SK-N-MC (cell line): ENCODE data around the gene PPP1R12B.
"Not testable (repeated sequence)": the region's sequence is repeated elsewhere in the genome, so short reads cannot be mapped to it uniquely, and the experiment has no call there.

Source experiments
- DNase-seq: peaks from one replicate; pipeline ENCODE4 v3.0.0-alpha.2; 2011; ENCODE audit warnings: low read depth, low spot score
- H3K27ac ChIP-seq: fragments of 200-600 bp; sonication (generic); 2 replicates; pipeline ENCODE4 v1.5.1; 2016; ENCODE audit warnings: mixed run types
- H3K36me3 ChIP-seq: fragments of 200-600 bp; sonication (generic); 2 replicates; pipeline ENCODE4 v1.6.1; 2017; ENCODE audit warnings: antibody characterized with exemption, low read length, mixed read lengths; ENCODE audit not compliant: insufficient read depth
- H3K4me3 ChIP-seq: fragments of 200-600 bp; sonication (generic); 2 replicates; pipeline ENCODE4 v1.5.1; 2016
- H3K9ac ChIP-seq: fragments of 200-600 bp; sonication (generic); 2 replicates; pipeline ENCODE4 v1.8.0; 2017; ENCODE audit warnings: mixed run types, mixed read lengths; ENCODE audit not compliant: insufficient read length
- H3K9me3 ChIP-seq: fragments of 200-600 bp; sonication (generic); 2 replicates; pipeline ENCODE4 v1.6.1; 2017; ENCODE audit warnings: low read depth, mild to moderate bottlenecking, antibody characterized with exemption, low read length, moderate library complexity, mixed read lengths
- EZH2 ChIP-seq: fragments of 200-600 bp; sonication (generic); IDR thresholded peaks from one replicate; pipeline ENCODE4 v1.6.1; 2017; ENCODE audit warnings: antibody characterized with exemption
- FOXP2 ChIP-seq: optimal IDR thresholded peaks from 2 replicates; pipeline ENCODE3; 2011; ENCODE audit warnings: mild to moderate bottlenecking, moderate library complexity; ENCODE audit not compliant: insufficient read depth; ENCODE audit errors: extremely low read length, control extremely low read depth
- POLR2AphosphoS5 ChIP-seq: IDR thresholded peaks from 2 replicates; pipeline ENCODE4 v1.6.1; 2012; ENCODE audit warnings: mild to moderate bottlenecking, low read depth, low read length, borderline replicate concordance

The PPP1R12B gene

GRCh38 chr1:202416641-202417040, 68.1 kb downstream of the PPP1R12B start:
- DNase-seq: no peak
- no peaks in the 10 kb centered on the region for H3K36me3 ChIP-seq
- TF ChIP-seq POLR2AphosphoS5 (no peak), EZH2 (no peak), FOXP2 (no peak)
- H3K9ac ChIP-seq: no peak overlapping the region
- H3K4me3 ChIP-seq: no peak overlapping the region
- H3K9me3 ChIP-seq: no peaks in the 10 kb centered on the region
- H3K27ac ChIP-seq: no peak overlapping the region

- not testable (repeated sequence) for H3K4me3 ChIP-seq, H3K36me3 ChIP-seq, DNase-seq, H3K9ac ChIP-seq, H3K27ac ChIP-seq, H3K9me3 ChIP-seq
Measured at GRCh38 chr1:202417141-202417540, 68.6 kb downstream of the PPP1R12B start.

GRCh38 chr1:202417762-202418201, 69.3 kb downstream of the PPP1R12B start:
- H3K36me3 ChIP-seq, H3K27ac ChIP-seq, H3K9ac ChIP-seq, H3K9me3 ChIP-seq, H3K4me3 ChIP-seq, DNase-seq: not testable (repeated sequence)

GRCh38 chr1:202419731-202420130, 71.2 kb downstream of the PPP1R12B start:
- H3K27ac ChIP-seq, H3K36me3 ChIP-seq, H3K9ac ChIP-seq, H3K9me3 ChIP-seq, H3K4me3 ChIP-seq, DNase-seq: not testable (repeated sequence)

- H3K9ac ChIP-seq, DNase-seq, H3K4me3 ChIP-seq, H3K9me3 ChIP-seq, H3K27ac ChIP-seq, H3K36me3 ChIP-seq: not testable (repeated sequence)
Measured at GRCh38 chr1:202420422-202421094, 72.1 kb downstream of the PPP1R12B start.

GRCh38 chr1:202422709-202423108, 74.2 kb downstream of the PPP1R12B start:
- not testable (repeated sequence) for DNase-seq

GRCh38 chr1:202424260-202424659, 75.8 kb downstream of the PPP1R12B start:
- not testable (repeated sequence) for DNase-seq, H3K9ac ChIP-seq, H3K36me3 ChIP-seq, H3K27ac ChIP-seq, H3K9me3 ChIP-seq, H3K4me3 ChIP-seq

More at GRCh38 chr1:202422709-202423108, 74.2 kb downstream of the PPP1R12B start:
- not testable (repeated sequence) for H3K36me3 ChIP-seq, H3K9ac ChIP-seq, H3K9me3 ChIP-seq, H3K27ac ChIP-seq, H3K4me3 ChIP-seq

- H3K9ac ChIP-seq: not testable (repeated sequence)
Measured at GRCh38 chr1:202430111-202430510, 81.6 kb downstream of the PPP1R12B start.

GRCh38 chr1:202432338-202432737, 83.8 kb downstream of the PPP1R12B start:
- DNase-seq, H3K9me3 ChIP-seq, H3K36me3 ChIP-seq, H3K4me3 ChIP-seq, H3K9ac ChIP-seq, H3K27ac ChIP-seq: not testable (repeated sequence)

More at GRCh38 chr1:202430111-202430510, 81.6 kb downstream of the PPP1R12B start:
- not testable (repeated sequence) for DNase-seq, H3K27ac ChIP-seq, H3K4me3 ChIP-seq, H3K9me3 ChIP-seq, H3K36me3 ChIP-seq

GRCh38 chr1:202433155-202434043, 84.9 kb downstream of the PPP1R12B start:
- H3K36me3 ChIP-seq: no peaks in the 10 kb centered on the region
- H3K27ac ChIP-seq: no peak overlapping the region
- H3K4me3 ChIP-seq: no peak overlapping the region
- DNase-seq: no peak
- no peak overlapping the region for H3K9ac ChIP-seq
- no peak for TF ChIP-seq EZH2
- no peak for TF ChIP-seq POLR2AphosphoS5
- no peak for TF ChIP-seq FOXP2
- H3K9me3 ChIP-seq: no peaks in the 10 kb centered on the region
